ENCODE results near the gene SMIM38.

SMIM38 gene

DNA sequence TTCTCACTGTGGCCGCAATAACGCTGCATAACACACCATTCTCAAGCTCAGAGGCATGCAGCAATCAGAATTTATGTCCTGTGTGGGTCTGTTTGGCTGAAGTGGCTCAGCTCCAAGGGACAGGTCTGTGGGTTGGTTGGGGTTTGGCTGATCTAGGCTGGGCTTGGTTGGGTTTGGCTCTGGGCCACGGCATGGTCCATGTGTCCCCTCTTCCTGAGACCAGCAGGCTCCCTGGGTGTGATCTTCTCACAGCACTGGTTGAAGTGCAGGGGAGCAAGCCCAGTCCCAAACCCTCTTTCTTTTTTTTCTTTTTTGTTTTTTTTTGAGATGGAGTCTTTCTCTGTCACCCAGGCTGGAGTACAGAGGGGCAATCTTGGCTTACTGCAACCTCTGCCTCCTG is 25.0 kb downstream of the SMIM38 start:
- no peak for DNase-seq (ENCODE audit: low read depth, low spot score)

DNA sequence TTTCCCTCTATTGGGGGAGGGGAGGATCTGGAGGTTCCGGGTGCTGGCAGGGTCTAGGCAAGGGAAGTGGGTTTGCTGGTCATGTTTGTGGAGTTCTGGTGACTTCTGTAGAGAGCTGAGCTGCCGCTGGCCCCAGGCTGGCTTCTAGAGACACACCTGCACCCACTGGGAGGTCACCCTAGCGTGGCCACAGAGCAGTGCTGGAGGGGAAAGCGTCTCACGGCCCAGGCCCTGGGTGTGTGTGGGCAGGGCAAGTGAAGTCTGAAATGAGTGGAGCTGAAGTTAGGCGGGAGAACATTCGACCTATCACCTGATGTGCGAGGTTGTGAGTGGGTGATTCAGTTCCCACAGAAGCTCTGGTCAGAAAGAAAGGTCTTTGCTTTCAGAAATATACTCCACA is 27.9 kb downstream of the SMIM38 start:
- no peak for DNase-seq (ENCODE audit: low read depth, low spot score)

DNA sequence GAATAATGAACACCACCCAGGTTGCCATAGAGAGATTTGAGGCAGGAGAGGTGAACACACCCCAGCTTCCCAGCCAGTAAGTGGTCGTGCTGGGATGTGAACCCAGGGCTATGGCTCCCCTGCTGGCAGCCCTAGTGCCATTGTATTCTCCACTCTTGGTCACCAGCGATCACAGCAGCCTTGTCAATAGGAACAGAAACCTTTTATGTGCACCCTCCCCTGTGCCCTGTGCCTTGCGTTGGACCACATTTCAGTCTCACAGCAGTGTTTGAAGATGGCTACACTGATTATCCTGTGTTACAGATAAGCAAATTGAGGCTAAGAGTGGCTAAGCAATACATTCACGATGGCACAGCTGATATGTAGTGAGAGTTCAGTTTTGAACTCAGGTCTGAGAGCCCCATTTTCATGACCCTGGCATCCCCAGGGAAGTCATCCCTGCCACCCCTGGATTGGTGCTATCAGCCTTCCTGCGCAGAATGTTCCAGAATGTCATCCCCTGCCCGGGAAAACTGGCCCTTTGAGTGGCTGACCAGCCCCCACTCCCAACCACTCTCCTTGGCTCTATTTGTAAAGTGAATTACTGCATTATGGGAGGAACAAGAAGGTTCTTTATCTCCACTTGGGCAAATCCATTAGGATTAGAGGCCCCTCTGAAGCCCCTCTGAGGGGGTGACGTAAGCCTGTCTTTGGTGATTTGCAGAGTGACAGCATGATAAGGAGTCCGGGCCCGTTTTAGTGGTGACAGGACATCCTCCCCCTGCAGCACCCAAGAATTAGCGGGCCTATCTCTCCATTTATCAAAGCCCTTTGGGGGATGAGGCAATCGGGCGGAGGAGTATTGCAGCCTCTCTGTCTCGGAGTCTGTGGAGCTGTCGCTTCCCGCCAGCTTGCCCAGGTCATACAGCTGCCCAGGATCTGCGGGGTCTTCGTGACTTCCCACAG is 30.9 kb downstream of the SMIM38 start:
- DNase-seq (ENCODE audit: low read depth, low spot score), result no peak

DNA sequence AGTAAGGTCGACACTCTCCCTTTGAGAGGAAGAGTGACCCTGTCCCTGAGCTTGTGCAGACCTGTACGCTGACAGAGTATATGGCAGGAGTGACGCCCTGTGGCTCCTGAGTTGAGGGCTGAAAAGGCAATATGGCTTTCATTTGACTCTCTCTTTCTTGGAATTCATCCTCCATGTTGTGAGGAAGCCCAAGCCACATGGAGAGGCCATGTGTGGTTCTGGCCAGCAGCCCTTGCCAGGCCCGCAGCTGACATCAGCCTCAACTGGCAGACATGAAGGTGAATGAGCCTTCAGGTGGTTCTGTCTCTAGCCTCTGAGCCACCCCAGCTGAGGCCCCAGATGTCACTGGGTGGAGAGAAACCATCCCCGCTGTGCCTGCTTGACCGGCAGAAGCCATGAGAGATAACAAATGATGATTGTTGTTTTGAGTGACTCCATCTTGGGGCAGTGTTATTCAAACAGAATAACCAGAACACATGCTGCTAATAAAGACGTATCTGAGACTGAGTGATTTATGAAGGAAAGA is 31.9 kb downstream of the SMIM38 start:
- DNase-seq (ENCODE audit: low read depth, low spot score), result no peak

DNA sequence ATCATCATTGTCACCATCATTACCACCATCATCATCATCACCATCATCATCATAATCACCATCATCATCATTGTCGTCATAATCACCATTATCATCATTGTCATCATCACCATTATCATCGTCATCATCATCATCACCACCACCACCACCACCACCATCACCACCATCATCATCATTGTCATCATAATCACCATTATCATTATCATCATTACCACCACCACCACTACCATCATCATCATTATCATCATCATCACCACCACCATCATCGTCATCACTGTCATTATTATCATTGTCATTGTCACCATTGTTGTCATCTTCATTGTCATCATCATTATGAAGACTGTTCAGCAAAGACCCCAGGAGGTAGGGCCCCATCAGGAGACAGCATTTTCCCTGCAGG is 33.3 kb downstream of the SMIM38 start:
- no peak for DNase-seq (ENCODE audit: low read depth, low spot score)

DNA sequence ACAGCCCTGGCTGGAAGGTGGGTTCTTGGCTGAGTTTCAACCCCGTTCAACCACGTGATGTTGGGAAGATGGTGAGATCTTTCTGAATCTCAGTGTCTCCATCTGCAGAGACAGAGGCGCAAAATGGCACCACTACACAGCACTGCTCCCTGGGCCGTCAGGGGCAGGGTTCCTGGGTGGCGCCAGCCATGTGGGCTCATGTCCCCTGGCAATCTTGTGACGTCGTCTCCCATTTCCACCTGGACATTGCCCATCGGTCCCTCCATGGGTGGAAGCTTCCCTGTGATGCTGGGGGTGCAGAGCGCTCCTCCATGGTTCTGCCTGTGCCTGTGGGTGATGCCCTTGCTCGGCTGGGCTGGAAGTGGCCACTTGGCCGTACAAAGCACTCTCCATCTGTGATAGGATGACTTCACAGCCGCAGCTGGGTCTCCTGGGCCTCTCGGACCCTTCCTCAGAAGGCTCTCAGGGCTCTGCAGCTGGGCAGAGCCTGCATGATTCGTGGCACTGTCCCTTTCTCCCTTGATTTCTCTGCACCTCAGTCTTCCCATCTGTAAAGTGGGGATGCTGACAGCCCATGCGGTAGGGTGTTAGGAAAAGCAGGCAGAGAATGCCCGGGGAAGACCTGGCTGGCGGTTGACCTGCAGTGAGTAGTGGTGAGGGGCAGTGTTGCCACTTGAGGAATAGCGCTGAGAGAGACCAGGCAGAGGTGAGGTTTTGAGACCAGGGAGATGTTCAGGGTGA is 35.2 kb downstream of the SMIM38 start:
- DNase-seq (ENCODE audit: low read depth, low spot score), result no peak

DNA sequence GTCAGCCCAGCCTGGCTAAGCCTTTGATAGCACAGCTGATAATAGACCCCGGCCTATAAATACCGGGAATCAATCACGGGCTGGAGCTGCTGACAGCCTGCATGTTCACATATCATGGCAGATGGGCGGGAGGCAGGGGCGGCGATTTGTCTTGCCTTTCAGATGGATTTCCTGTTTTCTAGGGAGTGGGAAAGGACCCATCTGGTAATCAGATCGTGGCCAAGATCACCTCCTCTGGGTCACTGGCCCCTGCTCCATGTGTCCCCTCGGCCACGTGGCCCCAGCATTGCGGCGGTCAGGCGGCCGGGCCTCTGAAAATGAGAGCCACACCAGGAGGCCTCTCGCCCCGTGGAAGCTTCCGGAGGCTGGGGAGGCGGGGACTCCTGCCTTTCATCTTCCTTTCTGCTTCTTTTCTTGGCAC is 36.6 kb downstream of the SMIM38 start:
- DNase-seq (ENCODE audit: low read depth, low spot score), result no peak

DNA sequence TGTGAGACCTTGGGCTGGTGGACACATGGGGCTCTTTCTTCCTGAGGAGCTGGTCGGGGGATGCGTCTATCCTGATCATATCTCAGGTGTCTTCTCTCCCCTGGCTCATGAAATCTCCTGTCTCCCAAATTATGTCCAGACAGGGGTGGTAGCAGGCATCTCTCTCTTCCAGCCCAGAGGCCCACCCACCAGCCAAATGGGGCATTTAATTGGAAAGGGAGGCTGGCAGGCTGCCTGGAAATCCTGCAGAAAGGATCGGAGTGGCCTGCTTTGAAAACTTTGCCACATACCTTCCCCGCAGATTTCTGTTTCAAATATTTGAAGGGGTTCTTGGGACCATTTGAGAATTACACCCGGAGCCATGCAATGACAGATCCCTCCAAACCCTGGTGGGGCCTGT is 37.4 kb downstream of the SMIM38 start:
- no peak for DNase-seq (ENCODE audit: low read depth, low spot score)

DNA sequence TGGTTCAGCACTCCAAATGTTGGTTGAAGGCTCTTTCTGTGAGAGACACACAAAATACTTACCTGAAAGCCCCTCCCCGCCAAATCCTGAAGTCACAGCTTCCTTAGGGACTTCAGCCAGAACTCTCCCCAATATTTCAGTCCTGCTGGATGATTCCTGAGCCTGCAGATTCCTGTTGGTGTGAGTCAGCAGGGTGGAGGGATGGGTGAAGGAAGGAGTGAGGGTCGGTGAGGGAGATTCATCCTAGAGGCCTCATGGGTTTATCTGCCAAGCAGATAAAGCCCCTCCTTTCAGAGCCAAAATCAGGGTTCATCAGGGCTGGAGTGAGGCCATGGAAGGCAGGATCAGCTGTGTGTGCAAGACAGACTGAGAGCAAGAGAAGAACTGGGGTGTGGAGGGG is 37.9 kb downstream of the SMIM38 start:
- no peak for DNase-seq (ENCODE audit: low read depth, low spot score)

DNA sequence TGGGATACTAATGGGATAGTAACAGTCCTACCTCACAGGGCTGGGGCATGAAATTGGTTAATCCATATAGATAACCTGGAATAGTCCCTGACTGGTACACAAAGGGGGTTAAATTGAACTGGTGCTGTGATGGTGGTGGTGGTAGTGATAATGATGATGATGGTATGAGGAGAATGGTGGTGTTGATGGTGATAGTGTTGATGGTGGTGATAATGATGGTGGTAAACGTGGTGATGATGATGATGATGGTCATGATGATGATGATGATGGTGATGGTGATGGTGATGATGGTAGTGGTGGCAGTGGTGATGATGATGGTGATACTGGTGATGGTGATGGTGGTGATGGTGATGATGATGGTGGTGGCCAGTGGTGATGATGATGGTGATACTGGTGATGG is 38.7 kb downstream of the SMIM38 start:
- DNase-seq (ENCODE audit: low read depth, low spot score), result no peak

DNA sequence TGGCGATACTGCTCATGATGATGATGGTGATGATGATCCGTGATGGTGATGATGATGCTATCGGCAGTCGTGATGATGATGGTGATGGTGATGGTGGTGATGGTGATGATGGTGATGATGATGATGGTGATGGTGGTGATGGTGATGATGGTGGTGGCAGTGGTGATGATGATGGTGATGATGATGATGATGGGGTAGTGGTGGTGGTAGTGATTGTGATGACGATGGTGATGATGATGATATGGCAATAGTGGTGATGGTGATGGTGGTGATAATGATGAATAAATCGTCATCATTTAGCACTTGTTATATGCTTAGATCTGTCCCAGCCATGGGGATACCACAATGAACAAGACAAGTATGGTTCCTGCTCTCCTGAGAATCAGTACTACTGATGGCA is 39.2 kb downstream of the SMIM38 start:
- no peak for DNase-seq (ENCODE audit: low read depth, low spot score)

DNA sequence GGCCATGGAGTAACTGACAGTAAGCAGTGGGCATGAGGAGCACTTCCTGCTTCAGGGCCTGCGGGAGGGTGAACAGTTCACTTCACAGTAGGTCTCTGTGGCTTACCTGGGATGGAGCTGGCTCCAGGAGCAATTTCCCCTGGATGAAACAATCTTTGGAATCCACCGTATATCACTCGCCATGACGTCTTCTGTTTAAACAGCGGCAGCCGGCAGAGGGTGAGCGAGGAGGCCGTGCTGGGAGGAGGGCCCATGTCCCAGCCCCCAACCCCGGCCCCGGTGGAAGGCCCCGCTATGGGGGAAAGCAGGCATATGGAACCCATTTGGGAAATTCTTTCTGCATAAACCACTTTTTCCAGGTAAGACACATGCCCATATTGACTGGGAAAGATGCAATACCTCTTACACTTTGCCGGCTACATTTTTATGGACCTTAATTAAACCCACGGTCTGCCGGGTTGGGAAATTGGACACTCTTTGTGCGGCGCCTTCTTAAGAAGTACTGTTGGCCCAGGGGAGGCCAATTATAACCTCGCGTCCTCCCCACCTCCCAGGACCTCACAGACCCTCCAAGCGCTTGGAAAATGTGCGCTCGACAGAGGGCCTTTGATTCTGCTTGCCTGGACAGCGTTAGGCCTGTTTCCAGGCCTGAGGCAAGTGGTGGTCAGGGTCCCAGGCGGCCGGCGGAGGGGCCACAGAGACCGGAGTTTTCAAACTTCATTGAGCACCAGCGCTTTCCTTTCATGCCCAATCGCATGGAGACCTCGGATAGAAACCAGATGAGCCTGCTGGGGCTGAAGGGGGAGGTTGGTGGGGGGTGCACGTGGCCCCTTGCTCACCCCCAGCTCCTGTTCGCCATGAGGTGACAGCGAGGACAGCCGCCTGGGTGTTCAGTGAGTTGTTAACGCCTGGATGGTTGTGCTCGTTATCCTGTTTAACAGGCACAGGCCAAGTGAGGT is 40.4 kb downstream of the SMIM38 start:
- DNase-seq (ENCODE audit: low read depth, low spot score), result no peak

DNA sequence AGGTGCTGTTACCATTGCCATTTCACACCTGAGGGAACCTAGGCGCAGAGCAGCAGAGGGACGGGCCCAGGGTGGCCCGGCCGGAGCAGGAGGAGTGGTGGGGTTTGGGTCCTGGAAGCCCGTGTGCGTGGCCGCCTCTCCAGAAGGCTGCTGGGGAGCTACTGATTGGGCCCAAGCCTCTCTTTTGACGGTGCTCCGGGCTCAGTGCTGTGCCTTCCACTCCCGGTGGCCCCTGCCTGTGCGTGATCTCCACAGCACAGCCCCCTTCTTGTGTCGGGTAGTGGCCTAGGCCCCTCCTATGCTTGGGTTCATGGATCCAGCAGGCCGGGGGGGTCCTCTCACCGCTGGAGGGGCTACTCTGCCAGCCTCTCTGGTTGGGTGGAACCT is 41.0 kb downstream of the SMIM38 start:
- no peak for DNase-seq (ENCODE audit: low read depth, low spot score)

DNA sequence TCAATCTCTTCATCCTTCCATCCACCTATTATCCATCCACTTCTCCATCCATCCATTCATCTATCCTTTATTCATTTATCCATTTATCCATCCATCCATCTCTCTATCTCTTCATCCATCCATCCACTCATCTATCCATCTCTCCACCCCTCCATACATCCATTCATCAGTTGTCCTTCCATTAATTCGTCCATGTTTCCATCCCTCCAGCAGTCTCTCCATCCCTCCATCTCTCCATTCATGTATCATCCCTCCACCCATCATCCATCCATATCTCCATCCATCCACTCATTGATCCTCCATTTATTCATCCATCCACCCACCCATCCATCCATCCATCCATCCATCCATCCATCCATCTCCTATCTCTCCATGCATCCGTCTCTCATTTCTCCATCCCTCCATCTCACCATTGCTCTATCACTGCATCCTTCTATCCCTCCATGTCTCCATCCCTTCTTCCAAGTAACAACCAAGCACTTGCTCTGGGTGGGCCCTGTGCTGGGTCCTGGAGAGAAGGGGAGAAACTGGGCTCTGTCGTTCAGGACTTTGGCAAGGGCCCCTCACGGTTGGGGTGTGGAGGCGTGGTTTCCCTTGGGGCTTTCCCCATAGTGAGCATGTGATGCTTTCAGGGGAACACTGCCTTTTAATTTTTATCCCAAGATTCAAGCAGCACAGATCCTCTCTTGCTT is 43.3 kb downstream of the SMIM38 start:
- DNase-seq (ENCODE audit: low read depth, low spot score), result no peak

DNA sequence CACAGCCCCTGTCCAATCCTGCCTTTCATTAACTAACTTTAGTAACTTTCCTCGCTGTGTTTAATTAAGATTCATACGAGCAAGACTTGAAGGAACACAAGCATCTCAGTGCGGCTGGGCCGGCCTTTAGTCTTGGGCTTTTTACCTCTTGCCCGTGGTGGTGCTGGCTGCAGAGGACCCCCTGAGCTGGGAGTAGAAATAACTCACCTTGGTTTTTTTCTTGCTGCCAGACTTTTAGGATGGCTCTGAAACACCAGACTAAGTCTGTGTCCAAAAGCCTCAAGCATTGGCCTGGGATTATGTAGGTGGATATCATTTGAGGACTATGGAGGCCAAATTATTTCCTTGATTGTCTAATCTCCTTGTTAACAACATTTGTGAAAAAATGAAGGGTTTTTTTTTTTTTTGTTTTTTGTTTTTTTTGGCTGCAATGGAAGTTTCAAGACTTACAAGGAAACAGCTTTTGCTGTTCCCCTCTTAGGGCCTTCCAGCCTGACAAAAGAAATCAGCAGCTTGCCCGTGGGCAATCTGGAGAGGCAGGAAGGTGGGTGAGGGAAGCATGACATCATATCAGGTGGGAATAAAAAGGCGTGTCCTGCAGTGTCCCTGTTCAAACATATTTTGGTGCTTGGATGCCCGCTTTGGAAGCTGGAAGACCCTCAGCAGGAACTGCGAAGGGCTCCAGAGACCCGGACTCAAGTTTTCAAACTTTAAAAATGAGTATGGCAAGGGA is 44.0 kb downstream of the SMIM38 start:
- no peak for DNase-seq (ENCODE audit: low read depth, low spot score)

DNA sequence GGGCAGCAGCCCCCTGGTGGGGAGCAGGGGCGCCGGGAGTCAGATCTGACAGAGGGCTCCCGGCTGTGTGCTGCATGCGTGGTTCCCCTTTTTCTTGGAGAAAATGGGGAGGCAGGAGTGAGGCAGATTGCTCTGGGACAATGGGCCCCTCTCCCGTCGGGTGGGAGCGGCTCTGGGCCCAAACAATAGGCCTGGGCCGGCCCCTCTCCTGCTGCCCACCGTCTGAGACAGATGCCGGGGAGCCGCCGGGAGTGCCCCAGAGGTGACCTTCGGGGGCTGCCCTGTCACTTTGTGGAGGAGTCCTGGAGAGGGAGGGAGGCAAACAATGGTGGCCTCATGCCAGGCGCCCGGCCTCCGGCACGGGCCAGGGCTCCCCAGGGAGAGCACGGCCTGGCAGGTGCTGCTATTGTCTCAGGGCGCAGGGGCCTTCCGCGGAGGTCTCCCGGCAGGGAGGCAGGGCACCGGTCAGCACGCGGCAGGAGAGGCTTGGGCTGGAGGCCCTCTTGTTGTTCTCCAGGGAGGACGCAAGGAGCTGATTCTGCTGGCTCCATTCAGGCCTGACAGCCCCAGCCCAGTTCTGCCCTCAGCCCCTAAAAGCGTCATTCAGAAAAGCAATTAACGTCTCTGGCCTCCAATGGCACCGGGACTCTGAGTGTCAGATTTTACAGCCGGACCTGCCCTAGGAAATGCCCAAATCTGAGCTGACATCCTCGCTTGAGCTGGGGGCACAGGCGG is 44.8 kb downstream of the SMIM38 start:
- no peak for DNase-seq (ENCODE audit: low read depth, low spot score)

DNA sequence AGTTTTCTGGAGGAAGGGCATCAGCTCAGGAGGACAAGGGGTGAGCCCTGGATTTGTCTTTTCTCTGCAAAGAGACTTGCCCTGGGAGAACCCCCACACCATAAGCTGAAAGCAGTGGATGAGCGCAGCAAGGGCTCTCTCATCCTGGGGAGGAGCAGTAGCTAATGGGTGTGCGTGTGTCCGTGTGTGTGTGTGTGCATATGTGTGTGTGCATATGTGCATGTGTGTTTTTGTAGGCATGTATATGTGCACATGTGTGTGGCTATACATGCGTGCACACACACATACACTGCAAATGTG is 45.3 kb downstream of the SMIM38 start:
- no peak for DNase-seq (ENCODE audit: low read depth, low spot score)

DNA sequence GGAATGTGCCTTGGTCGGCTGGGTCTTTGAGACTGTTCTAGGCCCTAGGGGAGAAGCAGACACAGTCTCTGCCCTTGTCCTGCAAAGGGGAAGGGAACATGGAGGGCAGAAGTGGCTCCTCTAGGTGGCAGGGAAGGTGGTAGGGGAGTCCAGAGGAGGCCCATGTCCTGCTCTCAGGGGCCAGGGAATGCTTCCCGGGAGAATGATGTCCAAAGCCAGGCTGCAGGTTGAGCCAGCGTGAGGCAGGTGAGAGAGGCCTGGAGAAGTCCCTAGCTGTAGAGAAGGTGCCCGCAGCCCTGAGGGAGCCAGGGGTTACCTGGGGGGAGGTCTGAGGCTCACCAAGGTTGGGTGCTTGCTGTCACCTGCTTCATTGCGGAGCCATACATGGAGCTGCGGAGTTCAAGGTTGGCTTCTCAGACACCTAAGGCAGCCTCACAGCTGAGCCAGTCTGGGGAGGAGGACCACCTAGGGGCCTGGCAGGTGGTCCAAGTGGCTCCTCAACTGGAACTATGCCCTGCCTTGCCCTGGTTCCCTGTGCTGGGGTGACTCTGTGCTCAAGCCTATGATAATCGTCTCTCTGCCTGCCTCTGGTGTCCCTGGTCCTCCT is 46.1 kb downstream of the SMIM38 start:
- DNase-seq (ENCODE audit: low read depth, low spot score), result no peak

DNA sequence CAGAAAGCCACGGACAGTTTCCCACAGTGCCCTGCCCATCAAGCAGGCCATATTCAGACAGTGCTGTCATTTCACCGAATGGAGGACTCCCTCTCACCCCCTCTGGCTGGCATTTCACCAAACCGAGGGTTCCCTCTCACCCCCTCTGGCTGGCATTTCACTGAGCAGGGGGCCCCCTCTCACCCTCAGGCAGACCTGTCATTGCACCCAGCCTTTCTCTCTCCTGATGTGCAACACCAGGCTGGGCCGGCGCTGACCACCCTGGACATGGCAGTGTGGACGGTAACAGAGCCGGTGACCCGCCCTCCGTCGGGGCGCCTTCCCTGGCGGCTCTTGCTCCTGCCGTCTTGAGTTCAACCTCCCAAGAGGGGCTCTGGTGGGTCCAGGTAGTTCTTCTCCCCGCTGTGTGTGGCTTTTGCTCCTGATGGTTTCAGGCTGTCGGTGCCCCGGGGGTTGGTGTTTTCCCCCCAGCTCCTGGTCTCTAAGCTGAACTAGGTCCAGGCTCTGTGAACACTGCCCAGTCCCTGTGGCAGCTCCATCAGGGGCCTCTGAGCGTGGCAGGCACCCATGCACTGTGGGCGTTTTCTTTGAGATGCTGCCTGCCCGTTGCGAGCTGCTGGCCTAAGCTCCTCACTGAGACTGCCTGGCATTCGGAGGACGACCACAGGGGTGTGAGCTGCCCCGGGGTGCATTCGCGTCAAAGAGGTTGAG is 46.9 kb downstream of the SMIM38 start:
- DNase-seq (ENCODE audit: low read depth, low spot score), result no peak

Data from brain pericyte (primary cell).